K562 (cell line): ENCODE measurements around the gene EPC2. TPM values are rescaled to one million over a fixed set of nuclear protein-coding genes. Genes with fewer than 3 reads are reported as not detected.

Experiments
- ATAC-seq: fragments of 200-7000 bp; cut with Tn5 transposase; 3 replicates; pipeline ENCODE4 v1.9.1; 2020; ENCODE audit warnings: moderate library complexity
- BruUV-seq: library from RNA; stranded (reverse); fragments of 400-500 nt; replicated peaks from 2 replicates; lab custom pipeline; 2021; lab: Mats Ljungman, UMichigan
- CTCF ChIA-PET: fragments of 300-600 bp; formaldehyde crosslinking; extraction: SDS; loops from one replicate; lab custom pipeline; 2021; ENCODE audit warnings: low intra/inter-chr PET ratio; lab: Yijun Ruan, JAX
- POLR2A ChIA-PET: fragments of 300-600, 350-650 bp; sonication (Branson Sonifier 250); formaldehyde crosslinking; extraction: SDS; loops from one replicate; lab custom pipeline; 2021; ENCODE audit warnings: antibody characterized with exemption, inconsistent platforms; lab: Yijun Ruan, JAX
- DNase-seq, 4 experiments: peaks; one replicate each; pipeline versions ENCODE4 v3.0.0 to v3.0.0-alpha.2; 2011 to 2018; ENCODE audit warnings: low spot score in 3 of 4, mixed read lengths in 3 of 4; ENCODE audit errors: extremely low read depth in 1 of 4
- FAIRE-seq: peaks from 2 replicates; lab custom pipeline; 2011; peaks lifted over from hg19 to GRCh38; lab: Jason Lieb, UNC
- H2AFZ ChIP-seq: 2 replicates; pipeline ENCODE4 v1.6.0; 2011; ENCODE audit warnings: low read depth, low read length, control low read depth, inconsistent platforms
- H3K27ac ChIP-seq: fragments of 200-600 bp; 3 replicates; pipeline ENCODE4 v1.8.0; 2011; ENCODE audit warnings: low read depth, mild to moderate bottlenecking, control low read depth, inconsistent platforms, low read length, moderate library complexity, mixed read lengths; ENCODE audit errors: extremely low read depth
- H3K27me3 ChIP-seq, 2 experiments: fragments of 300-600 bp in 1 of 2; 2 replicates in 1 of 2; 3 replicates in 1 of 2; pipeline versions ENCODE4 v1.6.0 to v1.8.0; 2011; ENCODE audit warnings: inconsistent platforms in 2 of 2, low read length in 2 of 2, mild to moderate bottlenecking in 1 of 2, mixed read lengths in 1 of 2, moderate library complexity in 1 of 2; ENCODE audit not compliant: control insufficient read depth in 2 of 2, insufficient read depth in 2 of 2
- H3K36me3 ChIP-seq: fragments of 300-600 bp; 3 replicates; pipeline ENCODE4 v1.8.0; 2011; ENCODE audit warnings: mild to moderate bottlenecking, low read length, inconsistent platforms; ENCODE audit not compliant: control insufficient read depth, insufficient read depth
- H3K4me1 ChIP-seq, 2 experiments: fragments of 200-600 bp in 1 of 2; replicated peaks in 1 of 2; 2 replicates in 1 of 2; 3 replicates in 1 of 2; pipeline versions ENCODE4 v1.5.1 to v1.8.0; 2011; ENCODE audit warnings: inconsistent platforms in 2 of 2, low read length in 2 of 2, mild to moderate bottlenecking in 1 of 2, mixed read lengths in 1 of 2, moderate library complexity in 1 of 2; ENCODE audit not compliant: control insufficient read depth in 2 of 2, insufficient read depth in 2 of 2
- H3K4me2 ChIP-seq: 2 replicates; pipeline ENCODE4 v1.6.1; 2011; ENCODE audit warnings: low read length, control low read depth, inconsistent platforms, mixed read lengths; ENCODE audit not compliant: insufficient read depth
- H3K4me3 ChIP-seq: fragments of 200-600 bp; sonication (generic), shearing (Covaris generic); 2 replicates; pipeline ENCODE4 v1.5.1; 2016; ENCODE audit warnings: control low read depth, inconsistent platforms
- H3K79me2 ChIP-seq: fragments of 200-600 bp; 3 replicates; pipeline ENCODE4 v1.8.0; 2011; ENCODE audit warnings: low read length, inconsistent platforms; ENCODE audit not compliant: control insufficient read depth, insufficient read depth
- H3K9ac ChIP-seq, 2 experiments: 2 replicates each; pipeline versions ENCODE4 v1.6.0 to v1.6.1; 2011; ENCODE audit warnings: low read depth in 2 of 2, low read length in 2 of 2, control low read depth in 1 of 2, inconsistent platforms in 1 of 2, mild to moderate bottlenecking in 1 of 2, mixed read lengths in 1 of 2; ENCODE audit not compliant: insufficient read depth in 1 of 2
- H3K9me1 ChIP-seq: one replicate; pipeline ENCODE4 v1.6.0; 2011; ENCODE audit warnings: inconsistent platforms, mild to moderate bottlenecking, low read length, moderate library complexity; ENCODE audit not compliant: control insufficient read depth, insufficient read depth
- H3K9me3 ChIP-seq: replicated peaks from 2 replicates; pipeline ENCODE4 v1.5.1; 2011; ENCODE audit warnings: low read depth, low read length, inconsistent platforms; ENCODE audit not compliant: control insufficient read depth, insufficient read depth
- H4K20me1 ChIP-seq: replicated peaks from 2 replicates; pipeline ENCODE4 v1.6.1; 2011; ENCODE audit warnings: low read length, inconsistent platforms, mixed read lengths; ENCODE audit not compliant: control insufficient read depth, insufficient read depth
- CBFA2T2 ChIP-seq: fragments of 450-650 bp; conservative IDR thresholded peaks from 2 replicates; pipeline ENCODE4 v1.6.1; 2017; ENCODE audit warnings: mild to moderate bottlenecking
- TFAM ChIP-seq: fragments of 250-450 bp; sonication (Bioruptor Pico); conservative IDR thresholded peaks from 2 replicates; pipeline ENCODE4 v1.5.0; 2021; ENCODE audit warnings: mild to moderate bottlenecking, moderate library complexity
- ZNF263 ChIP-seq: sonication (generic); formaldehyde crosslinking; IDR thresholded peaks from 2 replicates; pipeline ENCODE4 v1.8.0; 2022; ENCODE audit warnings: mild to moderate bottlenecking, missing genetic modification reagents, borderline replicate concordance
- in situ Hi-C: fragments of 300-500 bp; cut with MboI; formaldehyde crosslinking; loops from 4 replicates; pipeline ENCODE4 v1.15.0; 2018; ENCODE audit warnings: inconsistent platforms, mixed read lengths
- intact Hi-C: fragments of 100-400 bp; cut with micrococcal nuclease; formaldehyde crosslinking; loops from 2 replicates; pipeline ENCODE4 v1.14.2; 2022
- polyA plus RNA-seq, 8 experiments: library from polyadenylated mRNA; depleted of rRNA in 4 of 8; stranded (reverse) in 5 of 8; unstranded in 3 of 8; fragments of >200 nt; fragmentation: Nextera tagmentation in 2 of 8; fragmentation: Illumina TruSeq in 1 of 8; extraction: Ambion mirVana in 2 of 8; extraction: Trizol in 1 of 8; gene quantifications; 2 replicates each; pipeline versions ENCODE4 v1.2.1 to v1.2.3, GENCODE V29; 2011 to 2014; ENCODE audit warnings: inconsistent platforms in 1 of 8, missing spikeins in 1 of 8
- total RNA-seq, 7 experiments: library from RNA; depleted of rRNA in 6 of 7; stranded (reverse); fragments of >200 nt in 6 of 7; fragmentation: Illumina TruSeq in 2 of 7; extraction: Trizol in 2 of 7; gene quantifications; 2 replicates each; pipeline versions ENCODE4 v1.2.1 to v1.2.3, GENCODE V29; 2011 to 2021; ENCODE audit warnings: low replicate concordance in 1 of 7
- TF ChIP-seq, protein P1 (sequence below): IDR thresholded peaks from 2 replicates; pipeline ENCODE4 v1.6.1; 2012; ENCODE audit warnings: low read depth, low read length, improper control_type of control experiment, borderline replicate concordance
- TF ChIP-seq, protein P2 (sequence below): sonication (generic); formaldehyde crosslinking; IDR thresholded peaks from 2 replicates; pipeline ENCODE4 v1.8.0; 2022; ENCODE audit warnings: mild to moderate bottlenecking, missing genetic modification reagents
- TF ChIP-seq, protein P3 (sequence below): IDR thresholded peaks from 2 replicates; pipeline ENCODE4 v1.6.1; 2014; ENCODE audit warnings: antibody characterized with exemption

The EPC2 gene
- total and polyA plus RNA-seq, 9 of the 15 experiments (the other 6 are each of a cell fraction or from before 2014, with no cell fraction given) = 7.0 to 35.8 (median 29.1) TPM

DNA sequence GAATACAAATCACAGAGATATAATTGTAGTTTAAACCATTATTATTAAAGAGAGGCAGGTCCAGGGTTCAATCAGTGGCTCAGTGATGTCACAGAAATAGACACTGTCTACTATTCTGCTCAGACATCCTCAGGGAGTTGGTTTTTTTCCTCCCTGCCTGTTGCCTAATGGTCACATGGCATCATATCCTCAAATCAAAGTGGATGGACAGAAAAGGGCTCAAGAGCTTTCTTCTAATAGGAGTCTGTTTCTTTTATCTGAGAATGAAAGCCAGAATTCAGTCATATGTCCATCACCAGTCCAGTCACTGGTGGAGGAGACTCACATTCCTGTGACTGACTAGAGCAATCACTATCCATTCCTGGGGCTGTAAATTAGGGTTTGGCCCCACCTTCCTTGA is 27.9 kb upstream of the EPC2 start:
- H4K20me1 ChIP-seq = no peaks in the 10 kb centered on the region
- H3K4me2 ChIP-seq = no peak overlapping the region
- FAIRE-seq (no peak), DNase-seq (no peak), ATAC-seq (no peak)
- no peaks in the 10 kb centered on the region for H3K9me3 ChIP-seq
- ChIA-PET CTCF (no interaction called here), POLR2A (interaction anchor here (0.7 to 1.3 kb wide), 3 partner anchors 9 to 364 kb away, joined by 3 to 6 read pairs (median 4); no protein-coding TSS in a partner anchor)
- H3K79me2 ChIP-seq = no peaks in the 10 kb centered on the region
- H3K4me3 ChIP-seq = no peak overlapping the region
- H3K27ac ChIP-seq = no peak overlapping the region
- no TSS peak for BruUV-seq
- H3K9me1 ChIP-seq = no peaks in the 10 kb centered on the region
- in situ Hi-C loops (no loop called here), intact Hi-C loops (no loop called here)
- H3K9ac ChIP-seq = no peak overlapping the region
- peaks cover 0 to 6% of the 10 kb centered on the region in 2 experiments; a peak in 3 of 5 replicates for H3K27me3 ChIP-seq
- no peaks in the 10 kb centered on the region for H3K36me3 ChIP-seq
- peaks cover 0 to 21% of the 10 kb centered on the region in 2 experiments; a peak in 3 of 5 replicates for H3K4me1 ChIP-seq
- TF ChIP-seq, protein P1, sequence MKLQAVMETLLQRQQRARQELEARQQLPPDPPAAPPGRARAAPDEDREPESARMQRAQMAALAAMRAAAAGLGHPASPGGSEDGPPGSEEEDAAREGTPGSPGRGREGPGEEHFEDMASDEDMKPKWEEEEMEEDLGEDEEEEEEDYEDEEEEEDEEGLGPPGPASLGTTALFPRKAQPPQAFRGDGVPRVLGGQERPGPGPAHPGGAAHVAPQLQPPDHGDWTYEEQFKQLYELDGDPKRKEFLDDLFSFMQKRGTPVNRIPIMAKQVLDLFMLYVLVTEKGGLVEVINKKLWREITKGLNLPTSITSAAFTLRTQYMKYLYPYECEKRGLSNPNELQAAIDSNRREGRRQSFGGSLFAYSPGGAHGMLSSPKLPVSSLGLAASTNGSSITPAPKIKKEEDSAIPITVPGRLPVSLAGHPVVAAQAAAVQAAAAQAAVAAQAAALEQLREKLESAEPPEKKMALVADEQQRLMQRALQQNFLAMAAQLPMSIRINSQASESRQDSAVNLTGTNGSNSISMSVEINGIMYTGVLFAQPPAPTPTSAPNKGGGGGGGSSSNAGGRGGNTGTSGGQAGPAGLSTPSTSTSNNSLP = no peak
- TF ChIP-seq, protein P2, sequence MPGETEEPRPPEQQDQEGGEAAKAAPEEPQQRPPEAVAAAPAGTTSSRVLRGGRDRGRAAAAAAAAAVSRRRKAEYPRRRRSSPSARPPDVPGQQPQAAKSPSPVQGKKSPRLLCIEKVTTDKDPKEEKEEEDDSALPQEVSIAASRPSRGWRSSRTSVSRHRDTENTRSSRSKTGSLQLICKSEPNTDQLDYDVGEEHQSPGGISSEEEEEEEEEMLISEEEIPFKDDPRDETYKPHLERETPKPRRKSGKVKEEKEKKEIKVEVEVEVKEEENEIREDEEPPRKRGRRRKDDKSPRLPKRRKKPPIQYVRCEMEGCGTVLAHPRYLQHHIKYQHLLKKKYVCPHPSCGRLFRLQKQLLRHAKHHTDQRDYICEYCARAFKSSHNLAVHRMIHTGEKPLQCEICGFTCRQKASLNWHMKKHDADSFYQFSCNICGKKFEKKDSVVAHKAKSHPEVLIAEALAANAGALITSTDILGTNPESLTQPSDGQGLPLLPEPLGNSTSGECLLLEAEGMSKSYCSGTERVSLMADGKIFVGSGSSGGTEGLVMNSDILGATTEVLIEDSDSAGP (CRISPR knock-in tag) = no peak
- TF ChIP-seq CBFA2T2 = no peak
- no peak for TF ChIP-seq TFAM (CRISPR knock-in tag)
- TF ChIP-seq, protein P3, sequence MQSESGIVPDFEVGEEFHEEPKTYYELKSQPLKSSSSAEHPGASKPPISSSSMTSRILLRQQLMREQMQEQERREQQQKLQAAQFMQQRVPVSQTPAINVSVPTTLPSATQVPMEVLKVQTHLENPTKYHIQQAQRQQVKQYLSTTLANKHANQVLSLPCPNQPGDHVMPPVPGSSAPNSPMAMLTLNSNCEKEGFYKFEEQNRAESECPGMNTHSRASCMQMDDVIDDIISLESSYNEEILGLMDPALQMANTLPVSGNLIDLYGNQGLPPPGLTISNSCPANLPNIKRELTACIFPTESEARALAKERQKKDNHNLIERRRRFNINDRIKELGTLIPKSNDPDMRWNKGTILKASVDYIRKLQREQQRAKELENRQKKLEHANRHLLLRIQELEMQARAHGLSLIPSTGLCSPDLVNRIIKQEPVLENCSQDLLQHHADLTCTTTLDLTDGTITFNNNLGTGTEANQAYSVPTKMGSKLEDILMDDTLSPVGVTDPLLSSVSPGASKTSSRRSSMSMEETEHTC = no peak
- TF ChIP-seq ZNF263 = no peak
- no peak overlapping the region for H2AFZ ChIP-seq
